ENCODE results near the gene RRN3.

GRCh38 chr16:15033309-15033707, 60.8 kb downstream of the RRN3 start:
- TF ChIP-seq POLR2A (IDR thresholded peaks at IDR 0.05; ENCODE audit: low read depth) (no peak), CTCF (IDR thresholded peaks at IDR 0.05) (no peak), POLR2AphosphoS5 (IDR thresholded peaks at IDR 0.05) (no peak), EP300 (IDR thresholded peaks at IDR 0.05) (no peak)

Data from esophagus muscularis mucosa (tissue), 4 donors.